ENCODE measurements around the gene MISP3. TPM values are rescaled to one million over a fixed set of nuclear protein-coding genes. Genes with fewer than 3 reads are reported as not detected.

The MISP3 gene
- total RNA-seq, 1 experiment from 2014 or later = 5.2 TPM

GRCh38 chr19:14073261-14073924 is 807 bp downstream of the MISP3 start:
- peak in 1 of 2 experiments; percentile 36 for TF ChIP-seq CTCF (IDR thresholded peaks at IDR 0.05; ENCODE audit: insufficient read depth in 1 of 2, low read depth in 1 of 2, low read length in 1 of 2, severe bottlenecking in 1 of 2, unreplicated experiment in 1 of 2)
- Mint-ChIP-seq H3K4me1 (ENCODE audit: low read depth, unreplicated experiment) (no peaks in the 10 kb centered on the region), H3K36me3 (ENCODE audit: insufficient read depth, unreplicated experiment) (peaks cover 12% of the 10 kb centered on the region), H3K4me3 (ENCODE audit: unreplicated experiment) (peak overlapping the region; percentile 100), H3K9me3 (ENCODE audit: unreplicated experiment) (no peaks in the 10 kb centered on the region), H3K27ac (ENCODE audit: unreplicated experiment) (peak overlapping the region; percentile 97), H3K27me3 (ENCODE audit: insufficient read depth, unreplicated experiment) (no peaks in the 10 kb centered on the region)
- H3K36me3 ChIP-seq (ENCODE audit: control insufficient read depth, insufficient read depth, low read length) = no peaks in the 10 kb centered on the region
- ChIA-PET POLR2A (interaction anchor here (0.8 kb wide), 1 partner anchor 63 kb away, joined by 5 read pairs; the partner anchor contains the start of gene ASF1B), CTCF (interaction anchor here (0.5 to 1.9 kb wide), 10 partner anchors 10 to 211 kb away, joined by 3 to 7 read pairs (median 3); partner anchors contain the start of genes ASF1B and IL27RA)
- no TSS peak for BruUV-seq (replicated peaks)
- DNase-seq = peak; percentile 54 to 85
- no peaks in the 10 kb centered on the region for H3K4me1 ChIP-seq
- H3K4me3 ChIP-seq (ENCODE audit: low read depth, low read length) = peak overlapping the region; percentile 84
- no peaks in the 10 kb centered on the region for H3K9me3 ChIP-seq
- intact Hi-C loops (cut with micrococcal nuclease; ENCODE audit: unreplicated experiment) = loop anchor here (5.0 to 10.0 kb wide), 2 partner anchors 64 to 99 kb away; partner anchors contain the start of gene ASF1B
- no peaks in the 10 kb centered on the region for H3K27me3 ChIP-seq (replicated peaks; ENCODE audit: control insufficient read depth, insufficient read depth, low read length)

GRCh38 chr19:14073925-14074838 is 1.6 kb downstream of the MISP3 start:
- peak in 1 of 2 experiments; percentile 33 for DNase-seq
- BruUV-seq (replicated peaks) = TSS peak; percentile 37
- intact Hi-C loops (cut with micrococcal nuclease; ENCODE audit: unreplicated experiment) = loop anchor here (5.0 to 10.0 kb wide), 2 partner anchors 63 to 99 kb away; partner anchors contain the start of gene ASF1B

More at GRCh38 chr19:14073925-14074838, 1.6 kb downstream of the MISP3 start:
- H3K9me3 ChIP-seq = no peaks in the 10 kb centered on the region
- H3K36me3 ChIP-seq (ENCODE audit: control insufficient read depth, insufficient read depth, low read length) = no peaks in the 10 kb centered on the region
- Mint-ChIP-seq H3K9me3 (ENCODE audit: unreplicated experiment) (no peaks in the 10 kb centered on the region), H3K4me3 (ENCODE audit: unreplicated experiment) (peak overlapping the region; percentile 100), H3K27me3 (ENCODE audit: insufficient read depth, unreplicated experiment) (no peaks in the 10 kb centered on the region), H3K4me1 (ENCODE audit: low read depth, unreplicated experiment) (no peaks in the 10 kb centered on the region), H3K36me3 (ENCODE audit: insufficient read depth, unreplicated experiment) (peaks cover 12% of the 10 kb centered on the region), H3K27ac (ENCODE audit: unreplicated experiment) (peak overlapping the region; percentile 97)
- H3K27me3 ChIP-seq (replicated peaks; ENCODE audit: control insufficient read depth, insufficient read depth, low read length) = no peaks in the 10 kb centered on the region
- no peaks in the 10 kb centered on the region for H3K4me1 ChIP-seq
- ChIA-PET POLR2A (interaction anchor here (0.8 kb wide), 1 partner anchor 62 kb away, joined by 5 read pairs; the partner anchor contains the start of gene ASF1B), CTCF (interaction anchor here (0.6 to 1.5 kb wide), 8 partner anchors 9 to 212 kb away, joined by 3 to 7 read pairs (median 3); partner anchors contain the start of gene ASF1B)
- H3K4me3 ChIP-seq (ENCODE audit: low read depth, low read length) = peak overlapping the region; percentile 84
- no peak for TF ChIP-seq CTCF (IDR thresholded peaks at IDR 0.05; ENCODE audit: insufficient read depth in 1 of 2, low read depth in 1 of 2, low read length in 1 of 2, severe bottlenecking in 1 of 2, unreplicated experiment in 1 of 2)
